NCI-H460 (cell line): Measurements from ENCODE around the gene LGALS8. TPM values are rescaled to one million over a fixed set of nuclear protein-coding genes. Genes with fewer than 3 reads are reported as not detected.
"Not testable (repeated sequence)": the region's sequence is repeated elsewhere in the genome, so short reads cannot be mapped to it uniquely, and the experiment has no call there.

ENCODE experiments used
- DNase-seq: peaks from one replicate; pipeline ENCODE4 v3.0.0-alpha.2; 2016; ENCODE audit warnings: low read depth; ENCODE audit errors: extremely low read depth
- total RNA-seq: library from RNA; depleted of rRNA; stranded (reverse); fragments of >200 nt; shearing (Covaris generic); gene quantifications from 2 replicates; pipeline ENCODE4 v1.2.3, GENCODE V29; 2014; rRNA removed

Gene LGALS8
- total RNA-seq, 1 experiment from 2014 or later, result 226 TPM

- DNase-seq, result not testable (repeated sequence)
Observed at GRCh38 chr1:236580404-236580803, 56.6 kb downstream of the LGALS8 start.

DNA sequence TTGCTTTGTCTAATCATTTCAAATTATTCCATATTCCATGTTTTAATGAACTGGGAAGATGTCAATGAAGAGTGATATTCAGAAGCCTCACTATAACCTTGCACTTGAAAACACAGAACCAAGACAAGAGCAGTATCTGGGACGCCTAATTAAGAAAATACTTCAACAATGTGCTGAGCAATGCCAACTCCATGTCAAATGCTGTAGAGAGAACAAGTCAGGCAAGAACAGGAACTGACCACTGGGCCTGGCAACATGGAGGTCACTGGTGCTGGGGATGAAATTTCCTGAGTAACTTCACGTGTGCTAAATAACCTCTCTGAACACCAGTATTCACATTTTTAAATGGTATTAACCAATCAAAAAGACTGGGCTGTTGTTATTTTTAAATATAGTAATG lies 57.7 kb downstream of the LGALS8 start:
- no peak for DNase-seq

GRCh38 chr1:236589531-236589930 lies 65.7 kb downstream of the LGALS8 start:
- no peak for DNase-seq

- no peak for DNase-seq
Observed at GRCh38 chr1:236590553-236591150, 66.9 kb downstream of the LGALS8 start.

- no peak for DNase-seq
Observed at GRCh38 chr1:236602171-236602570, 78.4 kb downstream of the LGALS8 start.

Other genes starting within 250 kb of the LGALS8 start
- gene ERO1B, start 242.0 kb upstream of the LGALS8 start, total RNA-seq, result 11.0 and 16.7 TPM in 2 replicates
- 0.12 and 0.52 TPM in 2 replicates for gene EDARADD, start 129.7 kb upstream of the LGALS8 start, total RNA-seq
- 84.3 and 102 TPM in 2 replicates for gene HEATR1, start 80.5 kb downstream of the LGALS8 start, total RNA-seq
- gene ACTN2, start 162.5 kb downstream of the LGALS8 start, total RNA-seq, result 0.25 TPM in 1 of 2 replicates, not detected in the other